CD1c-positive myeloid dendritic cell (primary cell): ENCODE data around the gene PCDHGA9.
"Not testable (repeated sequence)": the region's sequence is repeated elsewhere in the genome, so short reads cannot be mapped to it uniquely, and the experiment has no call there.

Source experiments
- DNase-seq: peaks from one replicate; pipeline ENCODE4 v3.0.0-alpha.2; 2016; ENCODE audit errors: extremely low spot score

The PCDHGA9 gene

GRCh38 chr5:141383345-141383744 lies 19.2 kb upstream of the PCDHGA9 start:
- DNase-seq, result no peak

- DNase-seq, result no peak
Observed at GRCh38 chr5:141384471-141385267, 17.9 kb upstream of the PCDHGA9 start.

GRCh38 chr5:141387557-141388311 lies 14.8 kb upstream of the PCDHGA9 start, which contains the start of gene PCDHGB4:
Gene PCDHGB4, plus strand, starts transcription at chr5:141387698. Its CDS starts 187 bp downstream, at chr5:141387885.
- peak; percentile 44 for DNase-seq

- no peak for DNase-seq
Observed at GRCh38 chr5:141388661-141389060, 13.9 kb upstream of the PCDHGA9 start.

- DNase-seq, result no peak
Observed at GRCh38 chr5:141389153-141390042, 13.2 kb upstream of the PCDHGA9 start.

GRCh38 chr5:141392429-141393198 lies 10.0 kb upstream of the PCDHGA9 start, which contains the start of gene PCDHGA8:
Gene PCDHGA8, plus strand, starts transcription at chr5:141392633. Its CDS starts 181 bp downstream, at chr5:141392814.
- no peak for DNase-seq

- no peak for DNase-seq
Observed at GRCh38 chr5:141393267-141393666, 9.3 kb upstream of the PCDHGA9 start.

- not testable (repeated sequence) for DNase-seq
Observed at GRCh38 chr5:141394401-141395187, 8.0 kb upstream of the PCDHGA9 start.

- peak; percentile 62 for DNase-seq
Observed at GRCh38 chr5:141397756-141398551, 4.6 kb upstream of the PCDHGA9 start, which contains the start of gene PCDHGB5. Gene PCDHGB5, plus strand, starts transcription at chr5:141397947. Its CDS starts 181 bp downstream, at chr5:141398128.

GRCh38 chr5:141398608-141399007 lies 4.0 kb upstream of the PCDHGA9 start:
- DNase-seq, result no peak

- DNase-seq, result no peak
Observed at GRCh38 chr5:141399555-141400258, 2.9 kb upstream of the PCDHGA9 start.

- DNase-seq, result no peak
Observed at GRCh38 chr5:141403387-141403786, 809 bp downstream of the PCDHGA9 start.

GRCh38 chr5:141407790-141408505 lies 5.4 kb downstream of the PCDHGA9 start, which contains the start of gene PCDHGB6:
Gene PCDHGB6, plus strand, starts transcription at chr5:141408021. Its CDS starts 182 bp downstream, at chr5:141408203.
- peak; percentile 59 for DNase-seq

GRCh38 chr5:141409598-141410306 lies 7.2 kb downstream of the PCDHGA9 start:
- no peak for DNase-seq

- DNase-seq, result no peak
Observed at GRCh38 chr5:141411575-141411974, 9.0 kb downstream of the PCDHGA9 start.

- DNase-seq, result peak; percentile 72
Observed at GRCh38 chr5:141412854-141413539, 10.4 kb downstream of the PCDHGA9 start, which contains the start of gene PCDHGA10. Gene PCDHGA10, plus strand, starts transcription at chr5:141412987. Its CDS starts 189 bp downstream, at chr5:141413176.
